ENCODE measurements around the gene CORIN. TPM values are rescaled to one million over a fixed set of nuclear protein-coding genes. Genes with fewer than 3 reads are reported as not detected.

CORIN gene
- total RNA-seq, 1 donor from 2014 or later, result 2.6 TPM

- no peak for TF ChIP-seq CTCF (IDR thresholded peaks at IDR 0.05)
Observed at GRCh38 chr4:47675806-47676205, 162.1 kb downstream of the CORIN start.

GRCh38 chr4:47674144-47674543 lies 163.7 kb downstream of the CORIN start:
- Mint-ChIP-seq H3K9me3 (ENCODE audit: unreplicated experiment) (no peaks in the 10 kb centered on the region), H3K36me3 (ENCODE audit: unreplicated experiment) (no peaks in the 10 kb centered on the region), H3K27ac (ENCODE audit: unreplicated experiment) (no peak overlapping the region), H3K4me1 (ENCODE audit: unreplicated experiment) (peaks cover 2% of the 10 kb centered on the region), H3K27me3 (ENCODE audit: unreplicated experiment) (peaks cover 45% of the 10 kb centered on the region), H3K4me3 (ENCODE audit: unreplicated experiment) (no peak overlapping the region)
- TF ChIP-seq CTCF (IDR thresholded peaks at IDR 0.05), result no peak
- no peak for DNase-seq (ENCODE audit: extremely low spot score, unreplicated experiment)

More at GRCh38 chr4:47675806-47676205, 162.1 kb downstream of the CORIN start:
- no peak overlapping the region for H3K4me3 Mint-ChIP-seq (ENCODE audit: unreplicated experiment)
- no peak for DNase-seq (ENCODE audit: extremely low spot score, unreplicated experiment)
- H3K27ac Mint-ChIP-seq (ENCODE audit: unreplicated experiment), result no peak overlapping the region
- H3K27me3 Mint-ChIP-seq (ENCODE audit: unreplicated experiment), result peaks cover 49% of the 10 kb centered on the region
- no peaks in the 10 kb centered on the region for H3K36me3 Mint-ChIP-seq (ENCODE audit: unreplicated experiment)
- H3K9me3 Mint-ChIP-seq (ENCODE audit: unreplicated experiment), result no peaks in the 10 kb centered on the region
- no peaks in the 10 kb centered on the region for H3K4me1 Mint-ChIP-seq (ENCODE audit: unreplicated experiment)

- H3K27me3 Mint-ChIP-seq (ENCODE audit: unreplicated experiment), result peaks cover 38% of the 10 kb centered on the region
- H3K27ac Mint-ChIP-seq (ENCODE audit: unreplicated experiment), result no peak overlapping the region
- H3K36me3 Mint-ChIP-seq (ENCODE audit: unreplicated experiment), result no peaks in the 10 kb centered on the region
- TF ChIP-seq CTCF (IDR thresholded peaks at IDR 0.05), result no peak
- DNase-seq (ENCODE audit: extremely low spot score, unreplicated experiment), result no peak
- peaks cover 4% of the 10 kb centered on the region for H3K4me1 Mint-ChIP-seq (ENCODE audit: unreplicated experiment)
- no peak overlapping the region for H3K4me3 Mint-ChIP-seq (ENCODE audit: unreplicated experiment)
- H3K9me3 Mint-ChIP-seq (ENCODE audit: unreplicated experiment), result no peaks in the 10 kb centered on the region
Observed at GRCh38 chr4:47672696-47673095, 165.2 kb downstream of the CORIN start.

GRCh38 chr4:47669946-47670345 lies 167.9 kb downstream of the CORIN start:
- no peaks in the 10 kb centered on the region for H3K9me3 Mint-ChIP-seq (ENCODE audit: unreplicated experiment)
- H3K27me3 Mint-ChIP-seq (ENCODE audit: unreplicated experiment), result peaks cover 42% of the 10 kb centered on the region
- no peak for TF ChIP-seq CTCF (IDR thresholded peaks at IDR 0.05)
- H3K36me3 Mint-ChIP-seq (ENCODE audit: unreplicated experiment), result no peaks in the 10 kb centered on the region
- no peak for DNase-seq (ENCODE audit: extremely low spot score, unreplicated experiment)
- no peak overlapping the region for H3K4me3 Mint-ChIP-seq (ENCODE audit: unreplicated experiment)
- H3K4me1 Mint-ChIP-seq (ENCODE audit: unreplicated experiment), result peaks cover 4% of the 10 kb centered on the region
- H3K27ac Mint-ChIP-seq (ENCODE audit: unreplicated experiment), result no peak overlapping the region

- Mint-ChIP-seq H3K9me3 (ENCODE audit: unreplicated experiment) (no peaks in the 10 kb centered on the region), H3K36me3 (ENCODE audit: unreplicated experiment) (no peaks in the 10 kb centered on the region), H3K4me3 (ENCODE audit: unreplicated experiment) (no peak overlapping the region), H3K4me1 (ENCODE audit: unreplicated experiment) (peaks cover 4% of the 10 kb centered on the region), H3K27me3 (ENCODE audit: unreplicated experiment) (peaks cover 37% of the 10 kb centered on the region), H3K27ac (ENCODE audit: unreplicated experiment) (no peak overlapping the region)
- DNase-seq (ENCODE audit: extremely low spot score, unreplicated experiment), result no peak
- TF ChIP-seq CTCF (IDR thresholded peaks at IDR 0.05), result peak; percentile 84
Observed at GRCh38 chr4:47668810-47669408, 169.0 kb downstream of the CORIN start.
